Mammary epithelial cell (primary cell): ENCODE data around the gene RBM42.

Source experiments
- CTCF ChIP-seq, 2 donors: IDR thresholded peaks in 1 of 2; conservative IDR thresholded peaks in 1 of 2; 2 replicates each; pipeline ENCODE4 v1.5.1; 2011 to 2012; ENCODE audit warnings: inconsistent platforms in 2 of 2, low read length in 2 of 2, mild to moderate bottlenecking in 2 of 2, control low read depth in 1 of 2, low read depth in 1 of 2; ENCODE audit not compliant: insufficient read depth in 1 of 2; ENCODE audit errors: extremely low read depth in 1 of 2
- EZH2 ChIP-seq: IDR thresholded peaks from 2 replicates; pipeline ENCODE4 v1.6.1; 2012; ENCODE audit warnings: low read length, inconsistent platforms, borderline replicate concordance

- TF ChIP-seq EZH2 (no peak), CTCF (conservative IDR thresholded peaks at IDR 0.05 in 1 of 2, IDR thresholded peaks at IDR 0.05 in 1 of 2; ENCODE audit: extremely low read depth in 1 of 2, insufficient read depth in 1 of 2, low read depth in 1 of 2, low read length in 2 of 2) (no peak)
These were observed 41.5 kb upstream of the RBM42 start for GRCh38 chr19:35587321-35587720.
